ENCODE data around the gene ABT1.

The ABT1 gene

GRCh38 chr6:26611599-26611998 is 14.8 kb downstream of the ABT1 start:
- Histone ChIP-seq H3K4me2 (ENCODE audit: low read length) (no peak overlapping the region), H3K36me3 (ENCODE audit: insufficient read depth, low read length) (no peaks in the 10 kb centered on the region), H3K27me3 (ENCODE audit: control insufficient read depth, insufficient read depth, low read length) (peaks cover 49% of the 10 kb centered on the region), H3K9me3 (replicated peaks; ENCODE audit: low read length) (no peaks in the 10 kb centered on the region), H3K4me1 (ENCODE audit: control insufficient read depth, insufficient read depth, low read length) (no peaks in the 10 kb centered on the region), H3K4me3 (ENCODE audit: low read length) (no peak overlapping the region), H3K9ac (ENCODE audit: low read depth, low read length) (no peak overlapping the region)

GRCh38 chr6:26613201-26613600 is 16.4 kb downstream of the ABT1 start:
- Histone ChIP-seq H3K9me3 (replicated peaks; ENCODE audit: low read length) (no peaks in the 10 kb centered on the region), H3K4me3 (ENCODE audit: low read length) (no peak overlapping the region), H3K36me3 (ENCODE audit: insufficient read depth, low read length) (no peaks in the 10 kb centered on the region), H3K27me3 (ENCODE audit: control insufficient read depth, insufficient read depth, low read length) (peaks cover 49% of the 10 kb centered on the region), H3K4me2 (ENCODE audit: low read length) (no peak overlapping the region), H3K9ac (ENCODE audit: low read depth, low read length) (no peak overlapping the region), H3K4me1 (ENCODE audit: control insufficient read depth, insufficient read depth, low read length) (no peaks in the 10 kb centered on the region)

- H3K4me1 ChIP-seq (ENCODE audit: control insufficient read depth, insufficient read depth, low read length): no peaks in the 10 kb centered on the region
- H3K9me3 ChIP-seq (replicated peaks; ENCODE audit: low read length): no peaks in the 10 kb centered on the region
- peak overlapping the region; percentile 54 for H3K4me2 ChIP-seq (ENCODE audit: low read length)
- peaks cover 49% of the 10 kb centered on the region for H3K27me3 ChIP-seq (ENCODE audit: control insufficient read depth, insufficient read depth, low read length)
- no peaks in the 10 kb centered on the region for H3K36me3 ChIP-seq (ENCODE audit: insufficient read depth, low read length)
- no peak overlapping the region for H3K4me3 ChIP-seq (ENCODE audit: low read length)
- H3K9ac ChIP-seq (ENCODE audit: low read depth, low read length): no peak overlapping the region
Measured at GRCh38 chr6:26613689-26614683, 17.2 kb downstream of the ABT1 start.

GRCh38 chr6:26623339-26623859 is 26.6 kb downstream of the ABT1 start:
- no peaks in the 10 kb centered on the region for H3K27me3 ChIP-seq (ENCODE audit: control insufficient read depth, insufficient read depth, low read length)
- H3K4me1 ChIP-seq (ENCODE audit: control insufficient read depth, insufficient read depth, low read length): no peaks in the 10 kb centered on the region
- H3K4me3 ChIP-seq (ENCODE audit: low read length): no peak overlapping the region
- H3K4me2 ChIP-seq (ENCODE audit: low read length): no peak overlapping the region
- H3K9ac ChIP-seq (ENCODE audit: low read depth, low read length): no peak overlapping the region
- H3K36me3 ChIP-seq (ENCODE audit: insufficient read depth, low read length): no peaks in the 10 kb centered on the region
- H3K9me3 ChIP-seq (replicated peaks; ENCODE audit: low read length): no peaks in the 10 kb centered on the region

- H3K27me3 ChIP-seq (ENCODE audit: control insufficient read depth, insufficient read depth, low read length): no peaks in the 10 kb centered on the region
- H3K9me3 ChIP-seq (replicated peaks; ENCODE audit: low read length): no peaks in the 10 kb centered on the region
- H3K4me2 ChIP-seq (ENCODE audit: low read length): no peak overlapping the region
- no peaks in the 10 kb centered on the region for H3K36me3 ChIP-seq (ENCODE audit: insufficient read depth, low read length)
- no peak overlapping the region for H3K9ac ChIP-seq (ENCODE audit: low read depth, low read length)
- H3K4me3 ChIP-seq (ENCODE audit: low read length): no peak overlapping the region
- H3K4me1 ChIP-seq (ENCODE audit: control insufficient read depth, insufficient read depth, low read length): no peaks in the 10 kb centered on the region
Measured at GRCh38 chr6:26624557-26624956, 27.8 kb downstream of the ABT1 start.

- Histone ChIP-seq H3K9me3 (replicated peaks; ENCODE audit: low read length) (no peaks in the 10 kb centered on the region), H3K4me3 (ENCODE audit: low read length) (no peak overlapping the region), H3K4me2 (ENCODE audit: low read length) (no peak overlapping the region), H3K4me1 (ENCODE audit: control insufficient read depth, insufficient read depth, low read length) (no peaks in the 10 kb centered on the region), H3K27me3 (ENCODE audit: control insufficient read depth, insufficient read depth, low read length) (no peaks in the 10 kb centered on the region), H3K9ac (ENCODE audit: low read depth, low read length) (no peak overlapping the region), H3K36me3 (ENCODE audit: insufficient read depth, low read length) (peaks cover 3% of the 10 kb centered on the region)
Measured at GRCh38 chr6:26627843-26628242, 31.1 kb downstream of the ABT1 start.

GRCh38 chr6:26629359-26629758 is 32.6 kb downstream of the ABT1 start:
- H3K4me1 ChIP-seq (ENCODE audit: control insufficient read depth, insufficient read depth, low read length): no peaks in the 10 kb centered on the region
- no peak overlapping the region for H3K4me3 ChIP-seq (ENCODE audit: low read length)
- peaks cover 12% of the 10 kb centered on the region for H3K36me3 ChIP-seq (ENCODE audit: insufficient read depth, low read length)
- H3K4me2 ChIP-seq (ENCODE audit: low read length): no peak overlapping the region
- peaks cover 4% of the 10 kb centered on the region for H3K9me3 ChIP-seq (replicated peaks; ENCODE audit: low read length)
- no peaks in the 10 kb centered on the region for H3K27me3 ChIP-seq (ENCODE audit: control insufficient read depth, insufficient read depth, low read length)
- no peak overlapping the region for H3K9ac ChIP-seq (ENCODE audit: low read depth, low read length)

- Histone ChIP-seq H3K36me3 (ENCODE audit: insufficient read depth, low read length) (peaks cover 59% of the 10 kb centered on the region), H3K9ac (ENCODE audit: low read depth, low read length) (no peak overlapping the region), H3K4me1 (ENCODE audit: control insufficient read depth, insufficient read depth, low read length) (no peaks in the 10 kb centered on the region), H3K9me3 (replicated peaks; ENCODE audit: low read length) (peaks cover 45% of the 10 kb centered on the region), H3K4me3 (ENCODE audit: low read length) (no peak overlapping the region), H3K27me3 (ENCODE audit: control insufficient read depth, insufficient read depth, low read length) (no peaks in the 10 kb centered on the region), H3K4me2 (ENCODE audit: low read length) (no peak overlapping the region)
Measured at GRCh38 chr6:26640806-26641205, 44.1 kb downstream of the ABT1 start.

- H3K4me2 ChIP-seq (ENCODE audit: low read length): no peak overlapping the region
- no peak overlapping the region for H3K9ac ChIP-seq (ENCODE audit: low read depth, low read length)
- H3K36me3 ChIP-seq (ENCODE audit: insufficient read depth, low read length): peaks cover 33% of the 10 kb centered on the region
- peaks cover 22% of the 10 kb centered on the region for H3K9me3 ChIP-seq (replicated peaks; ENCODE audit: low read length)
- H3K27me3 ChIP-seq (ENCODE audit: control insufficient read depth, insufficient read depth, low read length): no peaks in the 10 kb centered on the region
- H3K4me1 ChIP-seq (ENCODE audit: control insufficient read depth, insufficient read depth, low read length): no peaks in the 10 kb centered on the region
- H3K4me3 ChIP-seq (ENCODE audit: low read length): no peak overlapping the region
Measured at GRCh38 chr6:26646074-26646473, 49.3 kb downstream of the ABT1 start.

Data from skeletal muscle satellite cell (primary cell).